ENCODE results near the gene SAMD13.

SAMD13 gene

DNA sequence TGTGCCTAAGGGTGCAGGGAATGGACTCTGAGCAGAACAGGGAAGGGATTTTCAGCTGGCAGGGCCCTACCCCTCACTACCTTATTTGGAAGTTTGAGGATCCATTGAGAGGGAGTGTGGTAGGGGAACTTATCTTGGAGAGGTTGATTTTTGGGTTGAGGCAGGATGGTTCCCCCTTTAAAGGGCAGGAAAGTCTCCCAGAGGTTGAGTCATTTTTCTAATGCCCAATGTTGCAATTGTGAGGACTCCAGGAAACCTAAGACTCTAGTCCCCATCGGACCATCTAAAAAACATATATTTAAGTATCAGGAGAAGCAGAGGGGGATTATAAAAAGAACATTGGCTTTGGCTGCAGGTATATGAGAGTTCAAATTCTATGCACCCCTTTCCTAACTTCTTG is 47.3 kb downstream of the SAMD13 start:
- TF ChIP-seq, protein P1, sequence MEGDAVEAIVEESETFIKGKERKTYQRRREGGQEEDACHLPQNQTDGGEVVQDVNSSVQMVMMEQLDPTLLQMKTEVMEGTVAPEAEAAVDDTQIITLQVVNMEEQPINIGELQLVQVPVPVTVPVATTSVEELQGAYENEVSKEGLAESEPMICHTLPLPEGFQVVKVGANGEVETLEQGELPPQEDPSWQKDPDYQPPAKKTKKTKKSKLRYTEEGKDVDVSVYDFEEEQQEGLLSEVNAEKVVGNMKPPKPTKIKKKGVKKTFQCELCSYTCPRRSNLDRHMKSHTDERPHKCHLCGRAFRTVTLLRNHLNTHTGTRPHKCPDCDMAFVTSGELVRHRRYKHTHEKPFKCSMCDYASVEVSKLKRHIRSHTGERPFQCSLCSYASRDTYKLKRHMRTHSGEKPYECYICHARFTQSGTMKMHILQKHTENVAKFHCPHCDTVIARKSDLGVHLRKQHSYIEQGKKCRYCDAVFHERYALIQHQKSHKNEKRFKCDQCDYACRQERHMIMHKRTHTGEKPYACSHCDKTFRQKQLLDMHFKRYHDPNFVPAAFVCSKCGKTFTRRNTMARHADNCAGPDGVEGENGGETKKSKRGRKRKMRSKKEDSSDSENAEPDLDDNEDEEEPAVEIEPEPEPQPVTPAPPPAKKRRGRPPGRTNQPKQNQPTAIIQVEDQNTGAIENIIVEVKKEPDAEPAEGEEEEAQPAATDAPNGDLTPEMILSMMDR (IDR thresholded peaks at IDR 0.05): no peak
- H3K27ac ChIP-seq: no peak overlapping the region
- no peak overlapping the region for H3K4me3 ChIP-seq

GRCh38 chr1:84350104-84350503 is 48.6 kb downstream of the SAMD13 start:
- H3K27ac ChIP-seq: no peak overlapping the region
- DNase-seq (ENCODE audit: low spot score): no peak
- H3K4me3 ChIP-seq: no peak overlapping the region
- TF ChIP-seq, protein P1 (IDR thresholded peaks at IDR 0.05): no peak

More for the DNA sequence above, 47.3 kb downstream of the SAMD13 start:
- DNase-seq (ENCODE audit: low spot score): no peak

DNA sequence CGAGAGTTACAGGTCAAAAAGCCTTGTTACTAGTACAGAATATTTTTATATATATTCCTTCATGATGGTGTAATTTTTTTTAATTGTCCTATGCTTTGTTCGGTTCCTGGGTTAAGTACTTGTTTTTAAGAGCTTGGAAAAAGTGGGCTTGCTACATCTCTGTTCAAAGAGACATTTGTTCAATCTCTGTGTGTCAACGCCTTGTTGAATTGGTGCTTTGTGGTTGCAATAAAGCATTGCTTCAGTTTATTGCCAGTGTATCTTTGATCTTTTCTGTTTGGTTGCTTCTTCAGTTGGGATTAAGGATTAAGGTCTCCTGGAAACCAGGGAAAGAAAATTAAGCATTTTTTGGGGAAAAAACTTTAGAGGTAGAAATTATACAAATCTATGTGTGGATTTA is 49.0 kb downstream of the SAMD13 start:
- DNase-seq (ENCODE audit: low spot score): no peak
- Histone ChIP-seq H3K27ac (no peak overlapping the region), H3K4me3 (no peak overlapping the region)
- TF ChIP-seq, protein P1 (IDR thresholded peaks at IDR 0.05): no peak

- no peak overlapping the region for H3K4me3 ChIP-seq
- DNase-seq (ENCODE audit: low spot score): no peak
- TF ChIP-seq, protein P1 (IDR thresholded peaks at IDR 0.05): no peak
- no peak overlapping the region for H3K27ac ChIP-seq
Measured at GRCh38 chr1:84352298-84353106, 51.0 kb downstream of the SAMD13 start.

GRCh38 chr1:84353695-84354094 is 52.2 kb downstream of the SAMD13 start:
- TF ChIP-seq, protein P1 (IDR thresholded peaks at IDR 0.05): no peak
- H3K27ac ChIP-seq: no peak overlapping the region
- DNase-seq (ENCODE audit: low spot score): no peak
- no peak overlapping the region for H3K4me3 ChIP-seq

GRCh38 chr1:84355556-84355955 is 54.0 kb downstream of the SAMD13 start:
- no peak overlapping the region for H3K4me3 ChIP-seq
- TF ChIP-seq, protein P1 (IDR thresholded peaks at IDR 0.05): no peak
- H3K27ac ChIP-seq: no peak overlapping the region
- no peak for DNase-seq (ENCODE audit: low spot score)

GRCh38 chr1:84356881-84357280 is 55.4 kb downstream of the SAMD13 start:
- Histone ChIP-seq H3K4me3 (no peak overlapping the region), H3K27ac (no peak overlapping the region)
- TF ChIP-seq, protein P1 (IDR thresholded peaks at IDR 0.05): no peak
- no peak for DNase-seq (ENCODE audit: low spot score)
